Cardiac septum (tissue), 1 donor: Measurements from ENCODE around the gene ALDH5A1. TPM values are rescaled to one million over a fixed set of nuclear protein-coding genes. Genes with fewer than 3 reads are reported as not detected.
"Not testable (repeated sequence)": the region's sequence is repeated elsewhere in the genome, so short reads cannot be mapped to it uniquely, and the experiment has no call there.

Experiments used
- DNase-seq: peaks from one replicate; pipeline ENCODE4 v3.0.0-alpha.2; 2020; ENCODE audit warnings: low spot score
- intact Hi-C: fragments of 100-400 bp; cut with DNase I; formaldehyde crosslinking; loops from one replicate; pipeline ENCODE4 v1.14.0; 2022
- total RNA-seq: library from RNA; stranded (reverse); fragmentation: NEBNext Ultra II Directional; extraction: Animal tissue kit (Norgen Biotek cat#: 25700); gene quantifications from one replicate; pipeline ENCODE4 v1.2.1, GENCODE V29; 2021
- donor health status: DM: no; HTN: no; CAD: no.

Gene ALDH5A1
- total RNA-seq, 1 donor from 2014 or later = 17.4 TPM

DNA sequence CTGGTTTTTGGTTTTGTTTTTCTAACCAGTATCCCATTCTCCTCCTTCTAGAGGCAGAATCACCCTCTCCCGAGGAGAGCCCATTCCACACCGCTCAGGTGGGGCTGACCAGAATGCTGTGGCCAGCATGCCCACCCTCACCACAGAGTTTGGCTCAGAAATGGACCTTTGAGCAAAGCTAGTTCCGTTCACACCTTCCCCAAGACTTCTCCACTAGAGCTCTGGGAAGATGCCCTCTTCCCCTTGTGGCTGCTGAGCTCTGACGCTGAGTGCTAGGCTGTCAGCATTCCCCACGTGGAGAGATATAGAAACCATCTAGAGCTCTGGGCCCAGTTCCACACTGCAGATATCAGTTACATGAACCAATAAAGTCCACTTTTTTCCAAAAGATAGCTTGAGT lies 13.3 kb upstream of the ALDH5A1 start:
- no peak for DNase-seq
- intact Hi-C loops = no loop called here

DNA sequence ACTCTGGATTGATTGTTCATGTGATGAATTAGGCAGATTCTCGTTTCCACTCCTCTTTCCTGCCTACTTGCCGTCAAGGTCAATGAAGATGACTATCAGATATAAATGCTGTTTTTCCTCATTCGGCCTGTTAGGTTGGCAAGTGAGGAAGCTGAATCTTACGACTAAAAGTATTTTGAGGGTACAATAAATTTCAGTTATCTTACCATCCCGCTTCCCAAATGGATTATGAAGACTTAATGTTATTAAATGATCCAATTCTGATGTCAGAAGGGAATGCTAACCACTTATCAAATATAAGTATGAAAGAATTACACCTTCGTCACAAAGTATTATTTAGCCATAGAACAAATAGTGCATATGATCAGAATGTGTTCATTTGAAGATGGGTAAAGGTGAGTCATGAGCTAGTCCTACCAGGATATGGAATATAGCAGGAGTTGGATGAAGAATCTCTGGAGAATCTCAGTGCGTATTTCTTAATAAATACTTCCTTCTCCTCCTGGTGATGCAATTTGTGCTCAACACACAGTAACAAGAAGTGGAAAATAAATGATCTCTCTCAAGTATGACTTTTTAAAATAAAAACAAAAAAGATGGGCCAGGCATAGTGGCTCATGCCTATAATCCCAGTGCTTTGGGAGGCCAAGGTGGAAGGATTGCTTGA lies 10.0 kb upstream of the ALDH5A1 start:
- intact Hi-C loops = no loop called here
- no peak for DNase-seq

GRCh38 chr6:24486065-24486464 lies 8.7 kb upstream of the ALDH5A1 start:
- intact Hi-C loops = no loop called here
- DNase-seq = no peak

DNA sequence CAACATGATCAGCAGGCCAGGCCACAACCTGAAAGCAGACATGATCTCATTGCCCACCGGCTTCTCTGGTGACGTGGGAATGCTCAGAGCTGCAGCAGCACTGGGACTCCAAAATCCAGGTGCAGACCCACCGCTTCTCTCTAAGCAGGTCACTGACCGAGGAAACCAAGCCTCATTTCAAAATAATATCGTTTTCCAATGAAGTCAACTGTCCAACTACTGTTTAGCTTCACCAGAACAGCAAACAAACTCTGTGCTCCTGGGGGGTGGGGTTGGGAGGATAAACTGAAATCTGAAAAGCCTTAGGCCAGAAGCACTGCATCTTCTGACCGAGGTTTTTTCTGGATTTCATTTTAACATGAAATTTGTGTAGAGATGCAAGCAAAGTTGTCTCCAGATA lies 5.3 kb upstream of the ALDH5A1 start, which contains the start of gene GPLD1:
TSS of gene GPLD1 (minus strand) at position 109 of the 400 bp plus-strand sequence. CDS start at position 42, 67 bp downstream.
- intact Hi-C loops = no loop called here
- DNase-seq = no peak

- no peak for DNase-seq
- intact Hi-C loops = no loop called here
Measured at GRCh38 chr6:24489881-24490280, 4.9 kb upstream of the ALDH5A1 start.

GRCh38 chr6:24490948-24491347 lies 3.8 kb upstream of the ALDH5A1 start:
- no peak for DNase-seq
- intact Hi-C loops = no loop called here

DNA sequence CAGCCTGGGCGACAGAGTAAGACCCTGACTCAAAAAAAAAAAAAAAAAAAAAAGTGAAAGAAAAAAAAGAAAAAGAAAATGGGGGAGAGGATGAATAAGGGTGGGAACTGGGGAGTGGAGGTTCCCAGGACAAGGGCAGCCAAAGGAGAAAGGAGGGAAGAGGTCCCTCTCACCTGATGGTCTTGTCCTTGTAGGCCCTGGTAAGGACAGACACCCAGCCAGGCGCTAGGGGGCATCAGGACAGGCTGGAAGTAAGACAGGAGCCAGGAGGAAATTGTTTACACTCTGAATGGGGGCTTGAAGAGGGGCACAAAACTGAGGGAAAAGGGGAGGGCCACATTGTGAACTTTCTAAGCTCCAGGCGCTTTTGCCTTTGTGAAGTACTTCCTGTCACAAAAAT lies 2.3 kb upstream of the ALDH5A1 start:
- intact Hi-C loops = no loop called here
- DNase-seq = no peak

GRCh38 chr6:24493945-24494820 lies 586 bp upstream of the ALDH5A1 start:
- DNase-seq = no peak
- intact Hi-C loops = no loop called here

- intact Hi-C loops = no loop called here
- DNase-seq = no peak
Measured at GRCh38 chr6:24497254-24497970, 2.6 kb downstream of the ALDH5A1 start.

GRCh38 chr6:24500683-24501082 lies 5.9 kb downstream of the ALDH5A1 start:
- intact Hi-C loops = no loop called here
- no peak for DNase-seq

- intact Hi-C loops = no loop called here
- no peak for DNase-seq
Measured at GRCh38 chr6:24501374-24501773, 6.6 kb downstream of the ALDH5A1 start.

- intact Hi-C loops = no loop called here
- DNase-seq = no peak
Measured at GRCh38 chr6:24501914-24502313, 7.1 kb downstream of the ALDH5A1 start.

GRCh38 chr6:24504287-24504648 lies 9.5 kb downstream of the ALDH5A1 start:
- intact Hi-C loops = no loop called here
- no peak for DNase-seq

GRCh38 chr6:24504649-24505586 lies 10.1 kb downstream of the ALDH5A1 start:
- DNase-seq = no peak
- intact Hi-C loops = no loop called here

DNA sequence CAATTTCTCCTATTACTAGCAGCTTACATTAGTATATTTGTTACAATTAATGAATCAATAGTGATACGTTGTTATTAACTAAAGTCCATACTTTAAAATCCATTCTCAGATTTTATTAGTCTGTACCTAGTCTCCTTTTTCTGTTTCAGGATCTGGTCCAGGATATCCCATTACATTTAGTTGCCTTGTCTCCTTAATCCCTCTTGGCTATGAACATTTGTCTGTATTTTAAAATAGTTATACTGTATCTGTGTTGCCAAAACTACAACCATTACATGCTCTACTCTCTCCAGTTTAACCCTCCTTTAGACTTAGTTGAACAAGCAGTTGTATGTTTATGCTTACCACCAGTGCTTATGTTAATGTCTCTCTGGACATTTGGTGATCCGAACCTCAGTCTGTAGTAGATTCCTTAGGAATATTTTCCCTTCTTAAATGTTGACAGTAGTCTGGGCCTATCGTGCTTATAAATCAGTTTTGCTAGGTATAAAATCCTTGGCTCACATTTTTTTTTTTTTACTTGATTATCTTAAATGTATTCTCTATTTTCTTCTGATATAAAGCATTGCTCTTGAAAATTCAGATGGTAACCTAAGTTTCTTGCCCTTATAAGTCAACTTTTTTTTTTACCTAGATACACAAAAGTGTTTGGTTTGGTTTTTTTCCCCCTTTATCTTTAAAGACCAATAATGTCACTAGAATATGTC lies 12.2 kb downstream of the ALDH5A1 start:
- intact Hi-C loops = no loop called here

DNA sequence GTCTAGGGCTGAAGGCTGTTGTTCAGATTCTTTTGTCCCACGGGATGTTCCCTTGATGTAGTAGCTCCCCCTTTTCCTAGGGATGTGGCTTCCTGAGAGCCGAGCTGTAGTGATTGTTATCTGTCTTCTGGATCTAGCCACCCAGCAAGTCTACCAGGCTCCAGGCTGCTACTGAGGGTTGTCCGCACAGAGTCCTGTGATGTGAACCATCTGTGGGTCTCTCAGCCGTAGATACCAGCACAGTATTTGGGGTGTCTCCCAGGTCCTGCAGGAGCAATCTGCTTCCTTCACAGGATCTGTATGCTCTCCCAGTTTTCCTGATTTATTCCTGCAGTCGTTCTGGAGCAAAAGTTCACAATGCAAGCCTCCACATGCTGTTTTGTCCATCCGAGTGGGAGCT lies 17.2 kb downstream of the ALDH5A1 start:
- DNase-seq, intact Hi-C loops: not testable (repeated sequence)

More for the DNA sequence above, 12.2 kb downstream of the ALDH5A1 start:
- no peak for DNase-seq

DNA sequence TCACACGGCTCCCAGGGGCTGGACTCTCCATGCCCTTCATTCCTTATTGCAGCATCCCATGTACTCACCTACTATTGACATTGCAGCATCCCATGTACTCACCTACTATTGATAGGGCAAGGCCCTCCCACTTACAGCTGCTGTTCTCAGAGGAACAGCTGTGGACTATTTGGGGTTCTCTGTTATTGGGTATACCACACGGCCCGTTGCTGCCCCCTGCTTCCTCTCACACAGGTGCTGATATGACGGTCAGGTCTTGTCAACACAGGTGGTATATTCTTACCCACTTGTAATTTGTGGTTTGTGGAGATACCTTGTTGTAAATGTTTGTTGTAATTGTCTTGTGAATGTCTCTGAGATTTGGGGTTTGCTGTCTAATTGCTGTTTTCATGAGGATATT lies 18.8 kb downstream of the ALDH5A1 start:
- intact Hi-C loops = no loop called here

DNA sequence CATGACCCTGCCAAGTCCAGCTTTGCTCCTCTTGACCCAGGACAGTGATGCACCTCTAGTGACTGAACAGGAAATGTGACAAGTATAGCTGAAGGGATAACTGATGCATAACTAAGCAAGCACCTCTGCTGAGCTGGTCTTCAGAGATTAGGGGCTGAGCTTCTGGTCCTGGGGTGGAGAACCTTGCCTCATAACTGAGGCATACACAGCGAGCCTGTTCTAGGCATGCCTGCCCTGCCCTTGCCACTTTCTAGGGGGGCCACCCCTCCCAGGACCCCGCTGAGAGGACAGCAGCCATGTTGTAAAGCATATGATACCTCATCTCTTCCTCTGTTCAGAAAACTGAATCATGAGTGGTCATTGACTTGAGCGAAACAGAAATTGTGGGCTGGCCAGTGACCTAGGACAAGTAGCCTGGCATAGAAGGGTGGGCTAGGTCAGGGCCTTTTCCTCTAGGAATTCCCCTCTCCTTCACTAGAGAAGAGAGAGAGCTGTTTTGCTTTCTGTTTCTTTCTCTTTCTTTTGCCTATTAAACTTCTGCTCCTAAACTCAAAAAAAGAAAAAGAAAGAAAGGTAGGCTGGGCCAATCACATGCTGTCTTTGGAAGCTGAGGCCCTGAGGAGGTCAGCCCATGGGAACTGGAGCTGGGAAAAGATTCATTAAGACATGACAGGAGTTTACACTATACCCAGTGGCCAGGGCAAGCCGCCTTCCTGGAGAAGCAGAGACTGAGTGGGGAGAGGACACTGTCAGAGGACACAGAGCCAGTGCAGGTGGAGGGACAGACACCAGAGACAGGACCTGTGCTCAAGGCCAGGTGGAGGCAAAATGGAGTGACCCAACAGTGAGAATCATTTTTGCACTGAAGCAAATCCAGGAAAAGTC lies 23.1 kb downstream of the ALDH5A1 start:
- intact Hi-C loops = no loop called here
- no peak for DNase-seq

More for the DNA sequence above, 18.8 kb downstream of the ALDH5A1 start:
- no peak for DNase-seq
